GM19467 (cell line): ENCODE data around the gene OR5V1.
"Not testable (repeated sequence)": the region's sequence is repeated elsewhere in the genome, so short reads cannot be mapped to it uniquely, and the experiment has no call there.

Source experiments
- ATAC-seq: cut with Tn5 transposase; IDR thresholded peaks from one replicate; pipeline ENCODE4 v1.9.1; 2021; ENCODE audit warnings: mild to moderate bottlenecking, moderate library complexity; ENCODE audit not compliant: unreplicated experiment

Gene OR5V1

GRCh38 chr6:29368765-29369164, at the start of gene OR5V1:
Gene OR5V1, minus strand, starts transcription at chr6:29368865. Its CDS starts 12,670 bp downstream, at chr6:29356195.
- ATAC-seq = no peak

- no peak for ATAC-seq
Measured at GRCh38 chr6:29414588-29414987, 45.9 kb upstream of the OR5V1 start, which contains the start of gene OR12D1. Gene OR12D1, plus strand, starts transcription at chr6:29414928.

- no peak for ATAC-seq
Measured at GRCh38 chr6:29403801-29404200, 35.1 kb upstream of the OR5V1 start.

- ATAC-seq = no peak
Measured at GRCh38 chr6:29399525-29399924, 30.9 kb upstream of the OR5V1 start.

- ATAC-seq = no peak
Measured at GRCh38 chr6:29395331-29395730, 26.7 kb upstream of the OR5V1 start, which contains the start of gene OR12D2. Gene OR12D2, plus strand, starts transcription at chr6:29395631. Its CDS starts 1,069 bp downstream, at chr6:29396700.

GRCh38 chr6:29388533-29388932, 19.9 kb upstream of the OR5V1 start:
- no peak for ATAC-seq

GRCh38 chr6:29376003-29376402, 7.3 kb upstream of the OR5V1 start:
- no peak for ATAC-seq

GRCh38 chr6:29375191-29375590, 6.5 kb upstream of the OR5V1 start, which contains the start of gene OR12D3:
Gene OR12D3, minus strand, starts transcription at chr6:29375291. Its CDS starts 4 bp downstream, at chr6:29375287.
- no peak for ATAC-seq

- no peak for ATAC-seq
Measured at GRCh38 chr6:29355603-29356002, 13.1 kb downstream of the OR5V1 start.

- no peak for ATAC-seq
Measured at GRCh38 chr6:29354980-29355379, 13.7 kb downstream of the OR5V1 start.

GRCh38 chr6:29349348-29349747, 19.3 kb downstream of the OR5V1 start:
- ATAC-seq = not testable (repeated sequence)

- no peak for ATAC-seq
Measured at GRCh38 chr6:29345380-29345779, 23.3 kb downstream of the OR5V1 start.

GRCh38 chr6:29336269-29336668, 32.4 kb downstream of the OR5V1 start:
- ATAC-seq = no peak

GRCh38 chr6:29332676-29333075, 36.0 kb downstream of the OR5V1 start:
- no peak for ATAC-seq

GRCh38 chr6:29325777-29326176, 42.9 kb downstream of the OR5V1 start:
- no peak for ATAC-seq

GRCh38 chr6:29323332-29323731, 45.3 kb downstream of the OR5V1 start:
- ATAC-seq = not testable (repeated sequence)

GRCh38 chr6:29319931-29320330, 48.7 kb downstream of the OR5V1 start:
- ATAC-seq = no peak
